Mesenchymal stem cell (in vitro differentiated cells and primary cell): ENCODE measurements around the gene CD83.

Experiments
- DNase-seq: peaks from one replicate; pipeline ENCODE4 v3.0.0-alpha.2; 2013
- H2AFZ ChIP-seq: one replicate; pipeline ENCODE4 v1.6.1; 2013; ENCODE audit warnings: low read depth, mild to moderate bottlenecking, control low read depth, inconsistent platforms, low read length, moderate library complexity
- H2AK5ac ChIP-seq: 2 replicates; pipeline ENCODE4 v1.6.1; 2013; ENCODE audit warnings: low read length, moderate library complexity, mild to moderate bottlenecking, inconsistent platforms; ENCODE audit not compliant: severe bottlenecking
- H2BK120ac ChIP-seq: one replicate; pipeline ENCODE4 v1.6.1; 2013; ENCODE audit warnings: low read depth, mild to moderate bottlenecking, inconsistent platforms, low read length, moderate library complexity
- H2BK12ac ChIP-seq, 2 experiments: one replicate each; pipeline ENCODE4 v1.6.1; 2013; ENCODE audit warnings: inconsistent platforms in 2 of 2, low read length in 2 of 2, mild to moderate bottlenecking in 2 of 2, moderate library complexity in 2 of 2, control low read depth in 1 of 2
- H2BK15ac ChIP-seq: one replicate; pipeline ENCODE4 v1.6.1; 2013; ENCODE audit warnings: mild to moderate bottlenecking, low read depth, inconsistent platforms; ENCODE audit not compliant: poor library complexity, severe bottlenecking
- H2BK5ac ChIP-seq: 2 replicates; pipeline ENCODE4 v1.6.1; 2013; ENCODE audit warnings: low read depth, mild to moderate bottlenecking, low read length, control low read depth, inconsistent platforms; ENCODE audit not compliant: poor library complexity, severe bottlenecking
- H3K14ac ChIP-seq, 2 experiments: one replicate each; pipeline ENCODE4 v1.6.1; 2013; ENCODE audit warnings: inconsistent platforms in 2 of 2, low read length in 2 of 2, control low read depth in 1 of 2, mild to moderate bottlenecking in 1 of 2, moderate library complexity in 1 of 2
- H3K18ac ChIP-seq, 2 experiments: one replicate each; pipeline ENCODE4 v1.6.1; 2013; ENCODE audit warnings: inconsistent platforms in 2 of 2, low read length in 2 of 2, control low read depth in 1 of 2, low read depth in 1 of 2, mild to moderate bottlenecking in 1 of 2
- H3K23ac ChIP-seq, 2 experiments: one replicate each; pipeline ENCODE4 v1.6.1; 2013; ENCODE audit warnings: inconsistent platforms in 2 of 2, low read length in 2 of 2, mild to moderate bottlenecking in 2 of 2, moderate library complexity in 2 of 2, control low read depth in 1 of 2
- H3K27ac ChIP-seq: 2 replicates; pipeline ENCODE4 v1.5.1; 2013; ENCODE audit warnings: mild to moderate bottlenecking, moderate library complexity, low read length, control low read depth, inconsistent platforms; ENCODE audit not compliant: poor library complexity, severe bottlenecking
- H3K27me3 ChIP-seq, 2 experiments: 2 replicates each; pipeline versions ENCODE4 v1.6.1 to v1.7.0; 2013; ENCODE audit warnings: low read length in 2 of 2, mild to moderate bottlenecking in 2 of 2, moderate library complexity in 2 of 2, control low read depth in 1 of 2, inconsistent platforms in 1 of 2; ENCODE audit not compliant: control insufficient read depth in 1 of 2, insufficient read depth in 1 of 2
- H3K36me3 ChIP-seq, 2 experiments: 2 replicates each; pipeline versions ENCODE4 v1.6.1 to v1.7.0; 2013; ENCODE audit warnings: low read length in 2 of 2, control low read depth in 1 of 2, inconsistent platforms in 1 of 2, low read depth in 1 of 2, mild to moderate bottlenecking in 1 of 2; ENCODE audit not compliant: insufficient read depth in 2 of 2, control insufficient read depth in 1 of 2
- H3K4ac ChIP-seq, 2 experiments: one replicate each; pipeline ENCODE4 v1.6.1; 2013; ENCODE audit warnings: inconsistent platforms in 2 of 2, low read length in 2 of 2, mild to moderate bottlenecking in 2 of 2, moderate library complexity in 2 of 2, control low read depth in 1 of 2, low read depth in 1 of 2
- H3K4me1 ChIP-seq: 2 replicates; pipeline ENCODE4 v1.6.1; 2013; ENCODE audit warnings: low read depth, low read length, control low read depth; ENCODE audit not compliant: control insufficient read depth, insufficient read depth
- H3K4me2 ChIP-seq: 2 replicates; pipeline ENCODE4 v1.6.1; 2013; ENCODE audit warnings: low read length, mild to moderate bottlenecking, inconsistent platforms; ENCODE audit not compliant: poor library complexity, severe bottlenecking
- H3K4me3 ChIP-seq, 2 experiments: 2 replicates each; pipeline versions ENCODE4 v1.5.1 to v1.7.0; 2013; ENCODE audit warnings: low read length in 2 of 2, mild to moderate bottlenecking in 2 of 2, control low read depth in 1 of 2, low read depth in 1 of 2; ENCODE audit not compliant: insufficient read depth in 1 of 2
- H3K79me1 ChIP-seq: replicated peaks from 2 replicates; pipeline ENCODE4 v1.6.1; 2013; ENCODE audit warnings: mild to moderate bottlenecking, control low read depth, low read length, inconsistent platforms; ENCODE audit not compliant: poor library complexity, severe bottlenecking
- H3K9ac ChIP-seq: 2 replicates; pipeline ENCODE4 v1.7.0; 2013; ENCODE audit warnings: mild to moderate bottlenecking, low read length, moderate library complexity
- H3K9me3 ChIP-seq: 2 replicates; pipeline ENCODE4 v1.7.0; 2013; ENCODE audit warnings: mild to moderate bottlenecking, low read length; ENCODE audit not compliant: control insufficient read depth
- H4K8ac ChIP-seq: one replicate; pipeline ENCODE4 v1.6.1; 2013; ENCODE audit warnings: inconsistent platforms, mild to moderate bottlenecking, low read length, moderate library complexity
- H4K91ac ChIP-seq: one replicate; pipeline ENCODE4 v1.6.1; 2013; ENCODE audit warnings: mild to moderate bottlenecking, low read length, inconsistent platforms
- WGBS: methylation state at CpG from one replicate; pipeline ENCODE4 v1.1.7; 2013; ENCODE audit warnings: mixed read lengths; 5-methylcytosine and 5-hydroxymethylcytosine counted together

The CD83 gene

GRCh38 chr6:14091339-14091978 lies 26.1 kb upstream of the CD83 start:
- no peak for DNase-seq

DNA sequence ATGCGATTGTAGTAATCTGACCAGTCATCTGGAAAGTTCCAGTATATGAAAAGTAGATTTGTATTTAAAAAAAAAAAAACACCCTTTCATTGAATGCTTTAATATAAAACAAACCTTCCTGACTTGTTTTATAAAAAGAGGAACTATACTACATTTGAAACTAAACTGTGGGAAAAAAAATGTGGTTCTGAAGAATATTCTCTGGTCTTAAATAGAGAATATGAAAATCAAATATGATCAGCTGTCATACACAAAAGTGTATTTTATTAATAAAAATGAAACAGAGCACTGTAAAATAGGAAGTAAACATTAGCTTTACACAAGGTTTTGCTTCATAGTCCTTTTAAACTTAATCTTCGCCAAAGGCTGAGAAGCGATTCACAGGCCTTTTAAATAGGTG lies 25.3 kb upstream of the CD83 start:
- Histone ChIP-seq H3K14ac (no peak overlapping the region), H2BK120ac (no peak overlapping the region), H4K8ac (no peak overlapping the region), H3K9ac (no peak overlapping the region), H3K27ac (no peak overlapping the region), H3K36me3 (peaks cover 0 to 3% of the 10 kb centered on the region in 2 experiments), H3K4me3 (no peak overlapping the region), H2AFZ (no peak overlapping the region), H3K4ac (no peak overlapping the region), H2BK5ac (no peak overlapping the region), H3K27me3 (peaks cover 8 to 11% of the 10 kb centered on the region in 2 experiments), H3K4me2 (no peak overlapping the region), H4K91ac (no peak overlapping the region), H3K23ac (no peak overlapping the region), H3K4me1 (peaks cover 2% of the 10 kb centered on the region), H2BK15ac (no peak overlapping the region), H2BK12ac (no peak overlapping the region), H3K9me3 (no peaks in the 10 kb centered on the region), H2AK5ac (no peak overlapping the region), H3K18ac (no peak overlapping the region), H3K79me1 (no peaks in the 10 kb centered on the region)
- no CpG with 5 or more reads among the region's 3 CpGs for WGBS
- DNase-seq: no peak

More at GRCh38 chr6:14091339-14091978, 26.1 kb upstream of the CD83 start:
- Histone ChIP-seq H3K4me3 (no peak overlapping the region), H3K23ac (no peak overlapping the region), H3K27me3 (peaks cover 8 to 11% of the 10 kb centered on the region in 2 experiments), H3K9ac (no peak overlapping the region), H2BK5ac (no peak overlapping the region), H3K36me3 (peaks cover 0 to 3% of the 10 kb centered on the region in 2 experiments), H2BK120ac (no peak overlapping the region), H3K27ac (no peak overlapping the region), H2AK5ac (no peak overlapping the region), H2AFZ (no peak overlapping the region), H2BK12ac (no peak overlapping the region), H3K4ac (no peak overlapping the region), H4K8ac (no peak overlapping the region), H4K91ac (no peak overlapping the region), H3K18ac (no peak overlapping the region), H3K79me1 (no peaks in the 10 kb centered on the region), H3K14ac (no peak overlapping the region), H3K4me2 (no peak overlapping the region), H3K9me3 (no peaks in the 10 kb centered on the region), H3K4me1 (peaks cover 2% of the 10 kb centered on the region), H2BK15ac (no peak overlapping the region)
- WGBS: 50% methylated on average over 1 of the region's 4 CpGs

GRCh38 chr6:14092838-14093789 lies 24.5 kb upstream of the CD83 start:
- Histone ChIP-seq H2BK5ac (no peak overlapping the region), H3K18ac (no peak overlapping the region), H2BK15ac (no peak overlapping the region), H3K4me3 (no peak overlapping the region), H2BK12ac (no peak overlapping the region), H4K91ac (no peak overlapping the region), H3K9me3 (no peaks in the 10 kb centered on the region), H3K27me3 (peaks cover 8 to 10% of the 10 kb centered on the region in 2 experiments), H3K9ac (no peak overlapping the region), H2AK5ac (no peak overlapping the region), H3K14ac (no peak overlapping the region), H3K27ac (no peak overlapping the region), H3K4me2 (no peak overlapping the region), H3K36me3 (peaks cover 0 to 3% of the 10 kb centered on the region in 2 experiments), H3K4ac (no peak overlapping the region), H2BK120ac (no peak overlapping the region), H2AFZ (no peak overlapping the region), H3K4me1 (peaks cover 2% of the 10 kb centered on the region), H3K23ac (no peak overlapping the region), H3K79me1 (no peaks in the 10 kb centered on the region), H4K8ac (no peak overlapping the region)
- 82% methylated on average over 10 of the region's 11 CpGs for WGBS
- no peak for DNase-seq

DNA sequence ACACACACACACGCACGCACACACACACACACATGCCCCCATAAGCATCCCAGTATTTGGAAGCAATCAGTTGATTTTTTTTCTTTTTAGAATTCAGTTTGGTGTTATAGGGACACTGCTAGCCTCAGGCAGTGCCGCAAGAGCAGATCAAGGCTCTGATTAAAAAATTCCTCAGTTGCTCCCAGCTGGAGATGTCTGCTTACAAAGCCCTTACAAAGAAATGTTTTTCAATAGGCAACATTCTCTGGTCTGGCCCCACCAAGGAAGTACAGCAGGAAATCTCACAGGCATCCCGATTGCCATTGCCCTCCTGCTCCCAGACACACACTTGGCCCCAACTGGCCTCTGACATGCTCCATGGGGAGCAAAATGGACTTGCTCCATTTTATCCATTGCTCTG lies 22.9 kb upstream of the CD83 start:
- H3K18ac ChIP-seq: no peak overlapping the region

More for the DNA sequence above, 22.9 kb upstream of the CD83 start:
- Histone ChIP-seq H3K36me3 (peaks cover 0 to 3% of the 10 kb centered on the region in 2 experiments), H3K4ac (no peak overlapping the region), H3K14ac (no peak overlapping the region), H2BK5ac (no peak overlapping the region), H2AFZ (no peak overlapping the region), H3K9ac (no peak overlapping the region), H3K9me3 (no peaks in the 10 kb centered on the region), H4K91ac (no peak overlapping the region), H2BK12ac (no peak overlapping the region), H3K4me1 (peaks cover 2% of the 10 kb centered on the region), H4K8ac (no peak overlapping the region), H2BK15ac (no peak overlapping the region), H3K4me3 (no peak overlapping the region), H3K23ac (no peak overlapping the region), H2BK120ac (no peak overlapping the region), H2AK5ac (no peak overlapping the region), H3K27ac (no peak overlapping the region), H3K4me2 (no peak overlapping the region), H3K27me3 (peaks cover 4 to 8% of the 10 kb centered on the region in 2 experiments), H3K79me1 (no peaks in the 10 kb centered on the region)
- DNase-seq: no peak
- 96% methylated on average over 2 of the region's 4 CpGs for WGBS
